ENCODE results near the gene FNDC3B.

DNA sequence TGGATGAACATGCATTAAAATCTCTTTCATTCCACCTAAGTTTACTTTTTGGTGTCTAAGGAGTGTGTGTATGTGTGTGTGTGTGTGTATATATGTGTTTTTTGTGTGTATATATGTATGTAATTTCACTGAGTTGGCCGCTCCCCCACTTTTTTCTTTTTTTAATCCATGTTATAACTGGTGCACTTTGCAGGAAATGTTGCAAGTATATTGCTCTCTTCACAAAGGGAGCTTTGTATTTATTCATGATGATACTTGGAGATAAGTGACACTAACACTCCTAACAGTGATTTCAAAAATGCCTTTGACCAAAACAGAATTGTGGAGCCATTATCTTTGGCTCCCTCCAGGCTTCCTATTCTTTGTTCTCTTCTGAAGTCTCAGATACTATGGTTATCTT, 95.8 kb downstream of the FNDC3B start:
- TF ChIP-seq, protein P1, sequence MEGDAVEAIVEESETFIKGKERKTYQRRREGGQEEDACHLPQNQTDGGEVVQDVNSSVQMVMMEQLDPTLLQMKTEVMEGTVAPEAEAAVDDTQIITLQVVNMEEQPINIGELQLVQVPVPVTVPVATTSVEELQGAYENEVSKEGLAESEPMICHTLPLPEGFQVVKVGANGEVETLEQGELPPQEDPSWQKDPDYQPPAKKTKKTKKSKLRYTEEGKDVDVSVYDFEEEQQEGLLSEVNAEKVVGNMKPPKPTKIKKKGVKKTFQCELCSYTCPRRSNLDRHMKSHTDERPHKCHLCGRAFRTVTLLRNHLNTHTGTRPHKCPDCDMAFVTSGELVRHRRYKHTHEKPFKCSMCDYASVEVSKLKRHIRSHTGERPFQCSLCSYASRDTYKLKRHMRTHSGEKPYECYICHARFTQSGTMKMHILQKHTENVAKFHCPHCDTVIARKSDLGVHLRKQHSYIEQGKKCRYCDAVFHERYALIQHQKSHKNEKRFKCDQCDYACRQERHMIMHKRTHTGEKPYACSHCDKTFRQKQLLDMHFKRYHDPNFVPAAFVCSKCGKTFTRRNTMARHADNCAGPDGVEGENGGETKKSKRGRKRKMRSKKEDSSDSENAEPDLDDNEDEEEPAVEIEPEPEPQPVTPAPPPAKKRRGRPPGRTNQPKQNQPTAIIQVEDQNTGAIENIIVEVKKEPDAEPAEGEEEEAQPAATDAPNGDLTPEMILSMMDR (IDR thresholded peaks at IDR 0.05; ENCODE audit: low read length) = no peak
- TF ChIP-seq EZH2 (IDR thresholded peaks at IDR 0.05; ENCODE audit: borderline replicate concordance, low read length) = no peak

Measured in OCI-LY1 (cell line).